B cell (primary cell): ENCODE data around the gene PCAT7.

Experiments used
- CTCF ChIP-seq: fragments of 200-600 bp; IDR thresholded peaks from one replicate; pipeline ENCODE4 v1.8.0; 2022; ENCODE audit warnings: antibody characterized with exemption, mild to moderate bottlenecking
- EZH2 ChIP-seq: IDR thresholded peaks from 2 replicates; pipeline ENCODE4 v1.6.1; 2012; ENCODE audit warnings: borderline replicate concordance, low read depth, mild to moderate bottlenecking, moderate library complexity, low read length; ENCODE audit not compliant: insufficient read depth, poor library complexity, severe bottlenecking

- TF ChIP-seq CTCF: no peak
- no peak for TF ChIP-seq EZH2
Observed at GRCh38 chr9:94563548-94563947, 8.7 kb downstream of the PCAT7 start.
